Brain microvascular endothelial cell (primary cell): ENCODE measurements around the gene CPN1.

Source experiments
- DNase-seq: peaks from one replicate; pipeline ENCODE4 v3.0.0-alpha.2; 2020
- H3K27ac ChIP-seq: fragments of 250-450 bp; sonication (Bioruptor Pico); 2 replicates; pipeline ENCODE4 v1.5.1; 2020; ENCODE audit warnings: mild to moderate bottlenecking, moderate library complexity
- H3K27me3 ChIP-seq: fragments of 250-450 bp; sonication (Bioruptor Pico); replicated peaks from 2 replicates; pipeline ENCODE4 v1.5.1; 2020; ENCODE audit warnings: mild to moderate bottlenecking
- H3K36me3 ChIP-seq: fragments of 250-450 bp; sonication (Bioruptor Pico); replicated peaks from 2 replicates; pipeline ENCODE4 v1.5.1; 2020; ENCODE audit warnings: mild to moderate bottlenecking
- H3K4me3 ChIP-seq: 2 replicates; pipeline ENCODE4 v1.5.1; 2011; ENCODE audit warnings: low read depth, mild to moderate bottlenecking, control low read depth, low read length, moderate library complexity
- CTCF ChIP-seq: IDR thresholded peaks from 2 replicates; pipeline ENCODE4 v1.5.1; 2011; ENCODE audit warnings: low read depth, mild to moderate bottlenecking, moderate library complexity, low read length, control low read depth, inconsistent platforms; ENCODE audit errors: missing control alignments
- in situ Hi-C: cut with HindIII; loops from 2 replicates; pipeline ENCODE4 v1.10.0; 2017; ENCODE audit warnings: low sequenced_read_pairs, low pct_ligation_motif_present

CPN1 gene

GRCh38 chr10:100041306-100042002, 40.2 kb downstream of the CPN1 start:
- DNase-seq = no peak

GRCh38 chr10:100038561-100039071, 43.1 kb downstream of the CPN1 start:
- no peaks in the 10 kb centered on the region for H3K27me3 ChIP-seq
- DNase-seq = no peak
- H3K36me3 ChIP-seq = no peaks in the 10 kb centered on the region
- in situ Hi-C loops = no loop called here
- no peak for TF ChIP-seq CTCF
- H3K4me3 ChIP-seq = no peak overlapping the region
- no peak overlapping the region for H3K27ac ChIP-seq

More at GRCh38 chr10:100041306-100042002, 40.2 kb downstream of the CPN1 start:
- Histone ChIP-seq H3K27ac (no peak overlapping the region), H3K4me3 (no peak overlapping the region), H3K27me3 (no peaks in the 10 kb centered on the region), H3K36me3 (no peaks in the 10 kb centered on the region)
- TF ChIP-seq CTCF = no peak
- in situ Hi-C loops = no loop called here

- H3K27me3 ChIP-seq = no peaks in the 10 kb centered on the region
- no peak for DNase-seq
- no peak overlapping the region for H3K27ac ChIP-seq
- H3K36me3 ChIP-seq = no peaks in the 10 kb centered on the region
- TF ChIP-seq CTCF = no peak
- no peak overlapping the region for H3K4me3 ChIP-seq
- in situ Hi-C loops = no loop called here
These were observed 43.8 kb downstream of the CPN1 start for GRCh38 chr10:100037758-100038315.

GRCh38 chr10:100036850-100037249, 44.8 kb downstream of the CPN1 start:
- in situ Hi-C loops = no loop called here

GRCh38 chr10:100033766-100034418, 47.8 kb downstream of the CPN1 start:
- in situ Hi-C loops = no loop called here
- no peaks in the 10 kb centered on the region for H3K36me3 ChIP-seq
- H3K4me3 ChIP-seq = no peak overlapping the region
- TF ChIP-seq CTCF = no peak
- no peak overlapping the region for H3K27ac ChIP-seq
- no peaks in the 10 kb centered on the region for H3K27me3 ChIP-seq
- no peak for DNase-seq

More at GRCh38 chr10:100036850-100037249, 44.8 kb downstream of the CPN1 start:
- no peak for TF ChIP-seq CTCF
- H3K36me3 ChIP-seq = no peaks in the 10 kb centered on the region
- DNase-seq = no peak
- no peak overlapping the region for H3K4me3 ChIP-seq
- no peak overlapping the region for H3K27ac ChIP-seq
- H3K27me3 ChIP-seq = no peaks in the 10 kb centered on the region
